IMR-90 (cell line): Measurements from ENCODE around the gene ZNF76. TPM values are rescaled to one million over a fixed set of nuclear protein-coding genes. Genes with fewer than 3 reads are reported as not detected.

ENCODE experiments used
- ATAC-seq: fragments of 200-7000 bp; cut with Tn5 transposase; 2 replicates; pipeline ENCODE4 v1.9.1; 2020; ENCODE audit warnings: low read depth, mild to moderate bottlenecking, moderate library complexity
- BruUV-seq: library from RNA; stranded (reverse); fragments of 400-500 nt; replicated peaks from 2 replicates; lab custom pipeline; 2021; lab: Mats Ljungman, UMichigan
- CTCF ChIA-PET: fragments of 300-600 bp; formaldehyde crosslinking; extraction: SDS; loops from one replicate; lab custom pipeline; 2021; ENCODE audit warnings: antibody characterized with exemption; lab: Yijun Ruan, JAX
- POLR2A ChIA-PET: fragments of 300-600 bp; sonication (Branson Sonifier 250); formaldehyde crosslinking; loops from one replicate; lab custom pipeline; 2022; ENCODE audit warnings: antibody characterized with exemption; ENCODE audit not compliant: unreplicated experiment; lab: Charles Lee
- DNase-seq: peaks from one replicate; pipeline ENCODE4 v3.0.0; 2013
- H2AFZ ChIP-seq: replicated peaks from 2 replicates; pipeline ENCODE3; 2013; ENCODE audit warnings: low read length, mild to moderate bottlenecking; ENCODE audit not compliant: poor library complexity
- H2AK5ac ChIP-seq: 2 replicates; pipeline ENCODE4 v1.6.1; 2013; ENCODE audit warnings: low read depth, low read length, inconsistent platforms
- H2AK9ac ChIP-seq: replicated peaks from 2 replicates; pipeline ENCODE3; 2013; ENCODE audit warnings: mild to moderate bottlenecking, low read depth, low read length, moderate library complexity; ENCODE audit not compliant: poor library complexity
- H2BK120ac ChIP-seq: 2 replicates; pipeline ENCODE4 v1.6.1; 2013; ENCODE audit warnings: low read depth, low read length, inconsistent platforms
- H2BK15ac ChIP-seq: 3 replicates; pipeline ENCODE4 v1.6.1; 2013; ENCODE audit warnings: low read depth, low read length, inconsistent platforms
- H2BK20ac ChIP-seq: 2 replicates; pipeline ENCODE4 v1.6.1; 2013; ENCODE audit warnings: low read depth, mild to moderate bottlenecking, inconsistent platforms, low read length, moderate library complexity
- H2BK5ac ChIP-seq: 2 replicates; pipeline ENCODE4 v1.6.1; 2013; ENCODE audit warnings: mild to moderate bottlenecking, low read depth, low read length, inconsistent platforms; ENCODE audit not compliant: poor library complexity, severe bottlenecking
- H3K14ac ChIP-seq: replicated peaks from 2 replicates; pipeline ENCODE4 v1.6.1; 2013; ENCODE audit warnings: low read depth, low read length, inconsistent platforms
- H3K18ac ChIP-seq: 2 replicates; pipeline ENCODE4 v1.6.1; 2013; ENCODE audit warnings: low read depth, low read length, control low read depth
- H3K23ac ChIP-seq: 2 replicates; pipeline ENCODE4 v1.6.1; 2013; ENCODE audit warnings: low read depth, low read length, inconsistent platforms
- H3K27ac ChIP-seq: 2 replicates; pipeline ENCODE4 v1.5.1; 2013; ENCODE audit warnings: mild to moderate bottlenecking, control low read depth, low read length; ENCODE audit not compliant: insufficient read depth
- H3K27me3 ChIP-seq: 2 replicates; pipeline ENCODE4 v1.6.1; 2013; ENCODE audit warnings: low read length; ENCODE audit not compliant: control insufficient read depth, insufficient read depth
- H3K36me3 ChIP-seq: 2 replicates; pipeline ENCODE4 v1.6.1; 2013; ENCODE audit warnings: low read length, mixed read lengths; ENCODE audit not compliant: control insufficient read depth, insufficient read depth
- H3K4ac ChIP-seq: 2 replicates; pipeline ENCODE4 v1.6.1; 2013; ENCODE audit warnings: low read depth, low read length, inconsistent platforms
- H3K4me1 ChIP-seq: 2 replicates; pipeline ENCODE4 v1.6.1; 2013; ENCODE audit warnings: low read length, mixed read lengths; ENCODE audit not compliant: control insufficient read depth, insufficient read depth
- H3K4me2 ChIP-seq: 2 replicates; pipeline ENCODE4 v1.6.1; 2013; ENCODE audit warnings: low read depth, mild to moderate bottlenecking, control low read depth, low read length, moderate library complexity
- H3K4me3 ChIP-seq: 2 replicates; pipeline ENCODE4 v1.5.1; 2013; ENCODE audit warnings: low read depth, mild to moderate bottlenecking, control low read depth, low read length, moderate library complexity; ENCODE audit not compliant: insufficient read depth
- H3K56ac ChIP-seq: 2 replicates; pipeline ENCODE4 v1.6.1; 2013; ENCODE audit warnings: low read length, inconsistent platforms; ENCODE audit not compliant: insufficient read depth; ENCODE audit errors: extremely low read depth
- H3K79me1 ChIP-seq, 2 experiments: 2 replicates each; pipeline ENCODE4 v1.6.1; 2013; ENCODE audit warnings: low read length in 2 of 2, inconsistent platforms in 1 of 2, low read depth in 1 of 2
- H3K9ac ChIP-seq: 2 replicates; pipeline ENCODE4 v1.6.1; 2013; ENCODE audit warnings: low read depth, low read length, control low read depth
- H3K9me1 ChIP-seq: 2 replicates; pipeline ENCODE4 v1.6.1; 2013; ENCODE audit warnings: low read length, inconsistent platforms; ENCODE audit not compliant: insufficient read depth
- H3K9me3 ChIP-seq: 2 replicates; pipeline ENCODE4 v1.6.1; 2013; ENCODE audit warnings: low read length; ENCODE audit not compliant: control insufficient read depth, insufficient read depth
- H4K20me1 ChIP-seq: 2 replicates; pipeline ENCODE4 v1.6.1; 2013; ENCODE audit warnings: low read length, inconsistent platforms; ENCODE audit not compliant: insufficient read depth
- H4K5ac ChIP-seq: 2 replicates; pipeline ENCODE4 v1.6.1; 2013; ENCODE audit warnings: mild to moderate bottlenecking, low read depth, low read length, control low read depth
- H4K8ac ChIP-seq, 2 experiments: 2 replicates each; pipeline ENCODE4 v1.6.1; 2013; ENCODE audit warnings: low read depth in 2 of 2, low read length in 2 of 2, control low read depth in 1 of 2, inconsistent platforms in 1 of 2
- H4K91ac ChIP-seq: 2 replicates; pipeline ENCODE4 v1.6.1; 2013; ENCODE audit warnings: low read depth, low read length, inconsistent platforms; ENCODE audit not compliant: insufficient read depth
- CEBPB ChIP-seq: IDR thresholded peaks from 2 replicates; pipeline ENCODE4 v1.6.1; 2012; ENCODE audit warnings: low read depth, low read length, improper control_type of control experiment
- CHD1 ChIP-seq: IDR thresholded peaks from 2 replicates; pipeline ENCODE4 v1.6.1; 2012; ENCODE audit warnings: low read depth, low read length, improper control_type of control experiment
- CTCF ChIP-seq: conservative IDR thresholded peaks from 2 replicates; pipeline ENCODE4 v1.5.1; 2012; ENCODE audit warnings: mild to moderate bottlenecking, low read depth, low read length, improper control_type of control experiment
- MXI1 ChIP-seq: IDR thresholded peaks from 2 replicates; pipeline ENCODE4 v1.6.1; 2012; ENCODE audit warnings: low read depth, mild to moderate bottlenecking, low read length, moderate library complexity, borderline replicate concordance
- RCOR1 ChIP-seq: IDR thresholded peaks from 2 replicates; pipeline ENCODE4 v1.6.1; 2012; ENCODE audit warnings: mild to moderate bottlenecking, low read length, improper control_type of control experiment; ENCODE audit not compliant: insufficient replicate concordance
- SMC3 ChIP-seq: fragments of 150-350 bp; IDR thresholded peaks from 2 replicates; pipeline ENCODE4 v1.6.1; 2016; ENCODE audit warnings: low read depth, mild to moderate bottlenecking, antibody characterized with exemption, low read length, moderate library complexity
- WGBS, 2 experiments: methylation state at CpG; one replicate each; pipeline versions ENCODE4 v1.1.5 to v1.1.7; 2013; ENCODE audit warnings: missing lambda C conversion rate in 2 of 2; ENCODE audit not compliant: insufficient read length in 1 of 2; ENCODE audit errors: extremely low coverage in 2 of 2; 5-methylcytosine and 5-hydroxymethylcytosine counted together
- dilution Hi-C: fragments of 300-500 bp; cut with HindIII; formaldehyde crosslinking; loops from one replicate; pipeline ENCODE4 v1.14.3; 2018; ENCODE audit warnings: low sequenced_read_pairs; ENCODE audit not compliant: unreplicated experiment
- in situ Hi-C: fragments of 300-500 bp; cut with MboI; formaldehyde crosslinking; loops from 3 replicates; pipeline ENCODE4 v1.14.3; 2019; ENCODE audit warnings: low sequenced_read_pairs, inconsistent platforms, mixed read lengths
- intact Hi-C: fragments of 100-400 bp; cut with micrococcal nuclease; formaldehyde crosslinking; loops from 2 replicates; pipeline ENCODE4 v1.10.0; 2022
- polyA plus RNA-seq, 3 experiments: library from polyadenylated mRNA; depleted of rRNA; stranded (reverse); fragments of >200 nt; gene quantifications; 2 replicates each; pipeline ENCODE4 v1.2.3, GENCODE V29; 2012; ENCODE audit warnings: low replicate concordance in 1 of 3
- total RNA-seq: library from RNA; depleted of rRNA; stranded (reverse); fragments of >200 nt; gene quantifications from 2 replicates; pipeline ENCODE4 v1.2.3, GENCODE V29; 2012

The ZNF76 gene
- total and polyA plus RNA-seq, 2 of the 4 experiments (the other 2 are of a cell fraction) = 19.9 to 21.1 TPM

GRCh38 chr6:35231563-35231962 is 28.0 kb upstream of the ZNF76 start:
- H2BK5ac ChIP-seq = no peak overlapping the region
- H3K56ac ChIP-seq = no peak overlapping the region
- H3K4me3 ChIP-seq = no peak overlapping the region
- H3K4me1 ChIP-seq = peaks cover 7% of the 10 kb centered on the region
- WGBS, 2 experiments = 100% methylated on average over 3 of the region's 7 CpGs; no CpG with 5 or more reads in 1 of the 2 experiments
- H2BK15ac ChIP-seq = no peak overlapping the region
- H2AK9ac ChIP-seq = no peak overlapping the region
- no peak overlapping the region for H2AK5ac ChIP-seq
- H4K5ac ChIP-seq = no peak overlapping the region
- H3K79me1 ChIP-seq = peaks cover 4 to 9% of the 10 kb centered on the region in 2 experiments; a peak in 3 of 4 replicates
- H3K36me3 ChIP-seq = peaks cover 22% of the 10 kb centered on the region
- no peak overlapping the region; a peak in 1 of 4 replicates for H4K8ac ChIP-seq
- H2AFZ ChIP-seq = no peak overlapping the region
- H3K18ac ChIP-seq = no peak overlapping the region
- in situ Hi-C loops = no loop called here
- DNase-seq (no peak), ATAC-seq (no peak)
- H3K14ac ChIP-seq = no peak overlapping the region
- H3K9me1 ChIP-seq = peaks cover 9% of the 10 kb centered on the region
- peaks cover 6% of the 10 kb centered on the region for H3K9me3 ChIP-seq
- H3K23ac ChIP-seq = no peak overlapping the region
- no peak overlapping the region for H3K27ac ChIP-seq
- no TSS peak for BruUV-seq
- H2BK120ac ChIP-seq = no peak overlapping the region
- no peak overlapping the region for H3K4me2 ChIP-seq
- no peak overlapping the region for H2BK20ac ChIP-seq
- intact Hi-C loops = no loop called here
- dilution Hi-C loops = no loop called here
- H3K4ac ChIP-seq = no peak overlapping the region
- ChIA-PET CTCF (interaction anchor here (0.8 kb wide), 1 partner anchor 10 kb away, joined by 3 read pairs; no protein-coding TSS in a partner anchor), POLR2A (no interaction called here)
- H4K91ac ChIP-seq = 0 out of 2 replicates have a peak overlapping the region, but pooled peaks have one; percentile 32
- no peaks in the 10 kb centered on the region for H3K27me3 ChIP-seq
- no peaks in the 10 kb centered on the region for H4K20me1 ChIP-seq
- no peak for TF ChIP-seq CHD1
- no peak for TF ChIP-seq CTCF
- TF ChIP-seq CEBPB = no peak
- TF ChIP-seq MXI1 = no peak
- no peak for TF ChIP-seq RCOR1
- no peak for TF ChIP-seq SMC3
- H3K9ac ChIP-seq = no peak overlapping the region
